Activated CD8-positive, alpha-beta T cell treated with anti-CD3 and anti-CD28 coated beads for 36 hours (primary cell): ENCODE data around the gene KIF26B. TPM values are rescaled to one million over a fixed set of nuclear protein-coding genes. Genes with fewer than 3 reads are reported as not detected.

Experiments used
- ATAC-seq: fragments of 200-7000 bp; cut with Tn5 transposase; one replicate; pipeline ENCODE4 v1.10.0; 2021; ENCODE audit warnings: mild to moderate bottlenecking, moderate library complexity
- CTCF ChIA-PET: fragments of 350-600 bp; sonication (Branson Sonifier 250); formaldehyde crosslinking; loops from one replicate; lab custom pipeline; 2021; ENCODE audit warnings: antibody characterized with exemption; lab: Charles Lee
- POLR2A ChIA-PET: fragments of 350-600 bp; sonication (Branson Sonifier 250); formaldehyde crosslinking; loops from one replicate; lab custom pipeline; 2021; ENCODE audit warnings: antibody characterized with exemption; lab: Charles Lee
- DNase-seq: peaks from one replicate; pipeline ENCODE4 v3.0.0-alpha.2; 2020
- H3K27ac Mint-ChIP-seq: one replicate; pipeline ENCODE4 v1.8.0; 2021; ENCODE audit warnings: mild to moderate bottlenecking, mixed read lengths
- H3K27me3 Mint-ChIP-seq: one replicate; pipeline ENCODE4 v1.8.0; 2021; ENCODE audit warnings: mixed read lengths
- H3K36me3 Mint-ChIP-seq: one replicate; pipeline ENCODE4 v1.8.0; 2021; ENCODE audit warnings: low read depth, mixed read lengths
- H3K4me1 Mint-ChIP-seq: one replicate; pipeline ENCODE4 v1.8.0; 2021; ENCODE audit warnings: low read depth, mixed read lengths
- H3K4me3 Mint-ChIP-seq: one replicate; pipeline ENCODE4 v1.8.0; 2021; ENCODE audit warnings: mild to moderate bottlenecking, moderate library complexity, mixed read lengths
- H3K9me3 Mint-ChIP-seq: one replicate; pipeline ENCODE4 v1.8.0; 2021; ENCODE audit warnings: mixed read lengths
- intact Hi-C: fragments of 100-400 bp; cut with micrococcal nuclease; formaldehyde crosslinking; loops from one replicate; pipeline ENCODE4 v1.10.0; 2022
- total RNA-seq, 2 experiments: library from RNA; stranded (reverse); gene quantifications; one replicate each; pipeline ENCODE4 v1.2.3, GENCODE V29; 2021
- TF ChIP-seq, protein P1 (sequence below): fragments of 200-600 bp; IDR thresholded peaks from one replicate; pipeline ENCODE4 v1.8.0; 2022; ENCODE audit warnings: antibody characterized with exemption, mild to moderate bottlenecking

KIF26B gene
- total RNA-seq, 2 experiments from 2014 or later, result 0.16 TPM

DNA sequence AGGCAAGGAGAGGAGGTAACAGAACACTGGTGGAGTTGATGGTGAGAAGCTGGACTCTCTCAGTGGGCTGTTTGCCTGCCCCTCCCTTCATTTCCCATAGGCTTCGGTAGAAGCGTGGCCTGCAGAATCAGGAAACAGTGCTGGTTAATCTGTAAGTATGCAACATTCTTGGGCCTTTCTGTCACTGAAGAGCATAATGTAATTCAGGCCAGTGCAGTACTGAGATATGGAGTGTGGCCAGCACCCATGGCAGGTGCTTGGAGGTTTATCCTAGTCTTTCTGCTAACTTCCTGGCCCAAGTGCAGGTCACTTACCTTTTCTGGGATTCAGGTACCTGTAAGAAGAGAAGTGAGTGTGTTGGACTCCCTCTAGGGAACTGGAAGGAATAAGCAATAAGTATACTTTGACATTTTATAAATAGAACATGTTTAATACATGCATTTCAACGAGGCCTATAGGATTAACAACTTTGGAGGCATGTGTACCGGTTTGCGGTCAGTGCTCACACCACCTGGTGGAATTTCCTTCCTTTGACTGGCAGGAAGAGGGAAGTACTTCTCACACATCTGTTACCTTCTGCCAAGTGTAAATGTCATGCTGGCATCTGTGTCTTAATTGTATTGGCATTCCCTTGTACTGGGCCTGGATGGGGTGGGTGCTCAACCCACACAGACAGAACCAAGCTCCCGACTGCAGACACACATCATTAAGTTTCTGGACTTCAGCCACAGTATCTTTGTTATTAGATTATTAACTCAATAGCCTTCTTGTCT, 105.5 kb downstream of the KIF26B start:
- DNase-seq, result no peak
- H3K36me3 Mint-ChIP-seq, result no peaks in the 10 kb centered on the region
- TF ChIP-seq, protein P1, sequence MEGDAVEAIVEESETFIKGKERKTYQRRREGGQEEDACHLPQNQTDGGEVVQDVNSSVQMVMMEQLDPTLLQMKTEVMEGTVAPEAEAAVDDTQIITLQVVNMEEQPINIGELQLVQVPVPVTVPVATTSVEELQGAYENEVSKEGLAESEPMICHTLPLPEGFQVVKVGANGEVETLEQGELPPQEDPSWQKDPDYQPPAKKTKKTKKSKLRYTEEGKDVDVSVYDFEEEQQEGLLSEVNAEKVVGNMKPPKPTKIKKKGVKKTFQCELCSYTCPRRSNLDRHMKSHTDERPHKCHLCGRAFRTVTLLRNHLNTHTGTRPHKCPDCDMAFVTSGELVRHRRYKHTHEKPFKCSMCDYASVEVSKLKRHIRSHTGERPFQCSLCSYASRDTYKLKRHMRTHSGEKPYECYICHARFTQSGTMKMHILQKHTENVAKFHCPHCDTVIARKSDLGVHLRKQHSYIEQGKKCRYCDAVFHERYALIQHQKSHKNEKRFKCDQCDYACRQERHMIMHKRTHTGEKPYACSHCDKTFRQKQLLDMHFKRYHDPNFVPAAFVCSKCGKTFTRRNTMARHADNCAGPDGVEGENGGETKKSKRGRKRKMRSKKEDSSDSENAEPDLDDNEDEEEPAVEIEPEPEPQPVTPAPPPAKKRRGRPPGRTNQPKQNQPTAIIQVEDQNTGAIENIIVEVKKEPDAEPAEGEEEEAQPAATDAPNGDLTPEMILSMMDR, result no peak
- no peak overlapping the region for H3K4me3 Mint-ChIP-seq
- ChIA-PET CTCF (interaction anchor here (1.1 kb wide), 1 partner anchor 107 kb away, joined by 3 read pairs; no protein-coding TSS in a partner anchor), POLR2A (no interaction called here)
- no peaks in the 10 kb centered on the region for H3K4me1 Mint-ChIP-seq
- H3K27me3 Mint-ChIP-seq, result no peaks in the 10 kb centered on the region
- H3K9me3 Mint-ChIP-seq, result no peaks in the 10 kb centered on the region
- no peak for ATAC-seq
- intact Hi-C loops, result no loop called here
- no peak overlapping the region for H3K27ac Mint-ChIP-seq

DNA sequence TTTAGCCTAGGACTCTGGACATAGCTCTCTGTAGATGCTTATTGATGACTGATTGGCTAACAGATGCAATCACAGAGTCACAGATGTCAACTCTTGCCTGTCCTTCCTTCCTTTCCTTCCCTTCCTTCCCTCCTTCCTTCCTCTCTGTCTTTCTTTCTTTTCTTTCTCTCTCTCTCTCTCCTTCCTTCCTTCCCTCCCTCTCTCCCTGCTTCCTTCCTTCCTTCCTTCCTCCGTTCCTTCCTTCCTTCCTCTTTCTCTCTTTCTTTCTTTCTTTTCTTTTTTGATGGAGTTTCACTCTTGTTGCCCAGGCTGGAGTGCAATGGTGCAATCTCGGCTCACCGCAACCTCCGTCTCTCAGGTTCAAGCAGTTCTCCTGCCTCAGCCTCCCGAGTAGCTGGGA, 106.1 kb downstream of the KIF26B start:
- intact Hi-C loops, result no loop called here
- H3K4me3 Mint-ChIP-seq, result no peak overlapping the region
- POLR2A ChIA-PET, result no interaction called here

DNA sequence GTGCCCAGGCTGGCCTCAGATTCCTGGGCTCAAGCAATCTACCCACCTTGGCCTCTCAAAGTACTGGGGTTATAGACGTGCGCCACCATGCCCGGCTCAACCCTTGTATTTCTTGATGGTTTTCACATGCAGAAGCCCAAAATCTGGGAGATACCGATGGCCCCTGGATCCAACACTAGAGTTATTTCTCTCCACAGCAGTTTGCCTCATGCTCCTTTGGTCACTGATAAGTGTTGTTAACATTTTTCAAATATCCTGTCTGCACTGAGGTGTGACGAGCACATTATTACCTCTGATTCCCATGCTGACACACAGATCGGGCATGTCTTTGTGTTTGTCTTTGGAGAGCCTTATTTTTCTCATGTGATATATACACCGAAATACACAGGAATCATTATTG, 107.0 kb downstream of the KIF26B start:
- Mint-ChIP-seq H3K4me3 (no peak overlapping the region), H3K27ac (no peak overlapping the region), H3K4me1 (no peaks in the 10 kb centered on the region), H3K9me3 (no peaks in the 10 kb centered on the region), H3K27me3 (no peaks in the 10 kb centered on the region), H3K36me3 (no peaks in the 10 kb centered on the region)
- POLR2A ChIA-PET, result no interaction called here
- DNase-seq (no peak), ATAC-seq (no peak)
- TF ChIP-seq, protein P1, result no peak
- CTCF ChIA-PET, result no interaction called here
- intact Hi-C loops, result no loop called here

More for the DNA sequence above, 106.1 kb downstream of the KIF26B start:
- DNase-seq (no peak), ATAC-seq (no peak)
- CTCF ChIA-PET, result interaction anchor here (1.1 kb wide), 1 partner anchor 108 kb away, joined by 3 read pairs; no protein-coding TSS in a partner anchor
- no peak overlapping the region for H3K27ac Mint-ChIP-seq
- TF ChIP-seq, protein P1, result no peak
- H3K9me3 Mint-ChIP-seq, result no peaks in the 10 kb centered on the region
- no peaks in the 10 kb centered on the region for H3K36me3 Mint-ChIP-seq
- H3K4me1 Mint-ChIP-seq, result no peaks in the 10 kb centered on the region
- H3K27me3 Mint-ChIP-seq, result no peaks in the 10 kb centered on the region

DNA sequence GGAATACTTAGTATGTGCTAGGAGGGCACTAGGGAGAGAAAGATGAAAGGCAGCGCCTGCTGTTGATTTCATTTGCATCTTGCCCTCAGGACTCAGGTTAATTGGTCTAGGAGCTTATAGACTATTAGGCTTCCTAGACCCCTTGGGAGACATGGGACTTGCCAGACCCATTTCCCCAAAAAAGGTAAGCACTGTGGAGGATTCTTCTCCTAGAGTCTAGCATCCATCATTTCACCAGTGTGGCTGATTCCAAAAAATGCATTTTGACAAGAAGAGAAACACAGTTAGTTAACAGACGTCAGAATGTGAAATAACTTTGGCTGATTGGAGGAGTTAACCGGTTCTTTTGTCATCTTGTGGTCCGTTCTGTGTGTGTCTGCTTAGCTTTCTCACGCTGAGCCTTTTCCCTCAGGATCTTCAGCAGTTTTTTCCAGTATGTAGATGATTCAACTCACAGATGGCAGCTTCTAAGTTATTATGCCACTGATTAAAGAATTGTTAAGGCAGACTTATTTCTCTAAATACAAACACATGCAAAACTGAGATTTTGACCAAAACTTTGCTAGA, 108.8 kb downstream of the KIF26B start:
- POLR2A ChIA-PET, result no interaction called here
- CTCF ChIA-PET, result no interaction called here

DNA sequence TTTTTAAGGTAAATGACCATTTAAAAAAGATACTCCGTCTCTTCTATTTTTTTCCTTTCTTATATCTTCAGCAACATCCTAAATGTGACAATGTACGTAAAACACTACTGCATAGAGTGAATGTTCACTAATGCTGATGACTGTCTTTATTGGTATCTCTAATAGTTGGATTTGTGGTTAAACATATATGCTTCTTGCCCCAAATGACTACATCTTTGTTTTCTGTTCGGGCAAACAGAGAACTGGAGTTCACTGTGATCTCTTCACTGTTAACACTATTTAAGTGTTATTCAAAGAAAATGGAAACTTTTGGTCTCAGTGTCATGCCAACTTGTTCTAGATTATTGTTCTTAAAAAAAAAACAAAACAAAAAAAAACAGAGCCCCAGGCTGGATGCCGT, 109.4 kb downstream of the KIF26B start:
- no peaks in the 10 kb centered on the region for H3K36me3 Mint-ChIP-seq
- intact Hi-C loops, result no loop called here

More for the DNA sequence above, 108.8 kb downstream of the KIF26B start:
- DNase-seq (no peak), ATAC-seq (no peak)
- Mint-ChIP-seq H3K4me3 (no peak overlapping the region), H3K9me3 (no peaks in the 10 kb centered on the region), H3K4me1 (no peaks in the 10 kb centered on the region), H3K27ac (no peak overlapping the region), H3K27me3 (no peaks in the 10 kb centered on the region), H3K36me3 (no peaks in the 10 kb centered on the region)
- intact Hi-C loops, result no loop called here
- TF ChIP-seq, protein P1, result no peak

More for the DNA sequence above, 109.4 kb downstream of the KIF26B start:
- TF ChIP-seq, protein P1, result no peak
- ATAC-seq, result no peak
- ChIA-PET POLR2A (no interaction called here), CTCF (no interaction called here)
- Mint-ChIP-seq H3K27me3 (no peaks in the 10 kb centered on the region), H3K27ac (no peak overlapping the region), H3K4me1 (no peaks in the 10 kb centered on the region), H3K4me3 (no peak overlapping the region), H3K9me3 (no peaks in the 10 kb centered on the region)
- DNase-seq, result no peak
